Stimulated activated CD8-positive, alpha-beta memory T cell treated with anti-CD3 and anti-CD28 coated beads, Interleukin-7, amount 100 ng/mL, for 4 hours (primary cell): Measurements from ENCODE around the gene SLC25A22.

Experiments used
- DNase-seq, 2 donors: peaks; one replicate each; pipeline ENCODE4 v3.0.0-alpha.2; 2020; ENCODE audit warnings: low read depth in 2 of 2

Gene SLC25A22

DNA sequence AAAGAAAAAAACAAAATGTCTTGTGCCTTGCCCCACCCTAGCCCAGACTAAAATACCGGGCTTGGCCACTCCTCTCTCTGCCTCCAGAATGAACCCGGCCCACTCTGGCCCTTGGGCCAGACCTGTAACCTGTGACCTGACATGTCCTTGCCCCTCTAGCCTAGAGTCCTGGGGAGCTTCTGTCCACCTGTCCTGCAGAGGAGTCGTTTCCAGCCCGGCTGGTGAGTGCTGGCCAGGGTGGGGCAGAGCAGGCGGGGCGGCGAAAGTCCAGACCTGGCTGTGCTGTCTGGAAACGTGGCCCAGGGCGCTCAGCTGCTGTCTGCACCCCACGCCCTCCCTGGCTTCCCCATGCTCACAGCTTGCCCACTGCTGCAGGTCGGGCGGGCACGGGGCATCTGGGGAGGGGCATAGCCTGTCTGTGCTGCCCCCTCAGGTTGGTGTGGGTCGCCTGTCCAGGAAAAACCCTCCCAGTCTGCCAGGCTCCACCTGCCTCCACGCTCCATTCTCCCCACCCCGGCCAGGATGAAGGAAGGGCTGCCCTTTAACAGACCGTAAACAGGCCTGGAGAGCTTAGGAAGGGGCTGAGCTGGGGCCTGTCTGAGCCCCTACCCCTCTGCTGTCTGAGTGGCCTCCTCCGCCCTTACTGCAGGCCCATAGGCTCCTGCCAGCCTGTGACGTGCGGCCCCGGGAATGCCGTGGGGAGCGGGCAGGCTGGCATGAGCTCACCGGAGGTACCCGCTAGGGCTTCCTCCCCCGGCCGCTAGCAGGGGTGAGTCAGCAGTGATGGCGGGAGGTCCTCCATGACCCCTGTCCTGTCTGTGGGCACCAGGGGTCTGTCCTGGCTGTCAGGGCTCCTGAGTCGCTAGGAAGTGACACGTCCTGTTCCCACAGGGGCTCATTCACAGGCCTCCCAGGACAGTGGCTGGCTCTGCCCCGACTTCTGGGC, 36.6 kb upstream of the SLC25A22 start:
- DNase-seq: no peak

DNA sequence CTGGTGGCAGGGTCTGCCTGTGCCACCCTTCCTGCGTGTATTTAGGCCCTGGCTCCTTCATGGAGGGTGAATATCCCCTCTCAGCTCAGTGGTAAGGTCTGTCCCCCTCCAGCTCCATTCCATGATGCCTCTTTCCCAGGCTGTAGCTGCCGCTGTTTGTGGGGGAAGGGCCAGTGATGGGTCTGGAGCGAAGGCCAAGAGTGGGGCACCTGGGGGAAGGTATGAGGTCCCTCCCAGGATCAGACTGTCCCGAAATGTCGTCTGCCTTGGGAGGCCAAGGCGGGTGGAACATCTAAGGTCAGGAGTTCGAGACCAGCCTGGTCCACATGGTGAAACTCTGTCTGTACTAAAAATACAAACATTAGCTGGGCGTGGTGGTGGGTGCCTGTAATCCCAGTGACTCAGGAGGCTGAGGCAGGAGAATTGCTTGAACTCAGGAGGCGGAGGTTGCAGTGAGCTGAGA, 35.8 kb upstream of the SLC25A22 start:
- no peak for DNase-seq

DNA sequence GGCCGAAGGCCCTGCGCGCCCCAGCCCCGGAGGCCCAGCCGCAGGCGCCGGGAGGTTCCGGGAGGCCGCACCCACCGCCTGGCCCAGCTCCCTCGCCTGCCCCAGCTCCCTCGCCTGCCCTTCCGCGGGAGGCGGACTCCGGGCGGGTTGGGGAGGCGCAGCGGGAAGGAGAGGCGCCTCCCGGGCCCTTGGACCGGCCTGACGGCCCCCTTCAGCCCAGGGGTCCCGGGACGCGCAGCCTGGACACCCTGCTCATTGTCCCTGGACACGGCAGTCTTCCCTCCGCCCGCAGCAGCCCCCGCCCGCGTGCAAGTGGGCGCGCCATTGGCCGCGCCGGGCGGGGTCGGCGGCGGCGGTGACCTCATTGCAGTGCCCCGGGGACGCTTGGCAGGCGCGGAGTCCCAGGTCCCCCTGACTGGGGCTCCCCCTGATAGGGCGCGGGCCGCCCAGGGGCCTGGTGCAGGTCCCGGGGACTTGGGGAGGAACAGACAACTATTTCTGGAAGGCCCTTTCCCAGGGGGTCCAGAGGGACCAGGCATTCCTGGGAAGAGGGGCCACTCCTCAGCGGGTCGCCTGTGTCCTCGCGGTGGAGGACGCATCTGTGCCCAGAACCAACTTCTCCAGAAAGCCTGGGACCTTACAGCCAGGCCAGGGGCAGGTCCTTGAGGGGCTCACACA, 35.2 kb upstream of the SLC25A22 start:
- DNase-seq: no peak

DNA sequence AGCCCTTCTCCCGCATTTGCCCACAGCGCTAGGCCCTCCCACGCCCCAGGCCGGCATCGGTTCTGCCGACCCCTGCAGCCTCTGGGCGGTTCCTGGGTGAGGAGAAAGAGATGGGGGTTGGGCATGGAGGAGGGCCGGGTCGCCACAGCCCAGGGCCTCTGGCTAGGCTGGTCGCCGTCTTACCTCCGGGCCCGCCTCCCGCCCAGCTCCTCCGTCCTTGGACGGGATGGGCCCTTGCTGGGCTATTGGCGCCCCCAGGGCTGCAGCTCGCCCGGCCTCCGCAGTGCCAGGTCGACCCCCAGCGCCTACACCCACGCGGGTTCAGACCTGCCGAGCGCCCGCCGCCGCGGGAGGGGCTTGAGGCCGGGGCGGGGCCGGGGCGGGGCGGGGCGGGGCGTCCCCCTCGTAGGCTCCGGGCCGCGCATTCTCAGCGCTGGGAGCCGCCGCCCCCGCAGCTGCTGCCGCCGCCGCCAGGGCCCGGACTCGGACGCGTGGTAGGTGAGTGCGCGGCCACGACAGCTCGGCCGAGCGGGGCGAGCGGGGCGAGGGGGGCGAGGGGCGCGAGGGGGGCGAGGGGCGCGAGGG, 34.5 kb upstream of the SLC25A22 start, which contains the start of gene CD151:
Gene CD151 (plus strand): TSS at position 424 of the 585 bp plus-strand sequence. CDS start 3,118 bp downstream, outside the sequence.
- DNase-seq: peak in 1 of 2 donors; percentile 50

DNA sequence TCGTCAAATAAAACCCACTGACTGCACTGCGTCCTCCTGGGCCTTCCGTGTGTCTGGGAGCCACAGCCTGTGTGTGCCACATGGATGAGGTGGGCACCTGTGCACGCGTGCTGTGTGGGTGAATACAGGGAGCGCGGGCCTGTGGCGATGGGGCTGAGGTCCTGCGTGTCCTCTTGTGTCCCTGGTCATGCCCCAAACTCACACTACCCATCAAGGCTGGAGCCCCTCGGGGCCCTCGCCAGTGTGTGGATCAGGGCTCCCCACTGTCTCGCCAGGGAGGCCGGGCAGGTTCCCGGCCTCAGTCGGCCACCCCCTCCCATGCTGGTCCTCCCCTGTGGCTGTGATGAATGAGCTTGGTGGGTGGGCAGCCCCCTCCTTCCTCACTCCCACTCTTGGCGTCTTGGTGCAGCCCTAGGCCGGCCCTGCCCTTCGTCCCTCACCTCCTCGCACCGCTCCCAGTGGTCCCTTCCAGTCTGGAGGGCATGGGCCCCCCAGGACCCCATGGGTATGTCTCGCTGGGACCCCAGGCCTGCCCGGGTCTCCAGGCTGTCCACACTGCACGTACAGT, 34.0 kb upstream of the SLC25A22 start:
- no peak for DNase-seq

DNA sequence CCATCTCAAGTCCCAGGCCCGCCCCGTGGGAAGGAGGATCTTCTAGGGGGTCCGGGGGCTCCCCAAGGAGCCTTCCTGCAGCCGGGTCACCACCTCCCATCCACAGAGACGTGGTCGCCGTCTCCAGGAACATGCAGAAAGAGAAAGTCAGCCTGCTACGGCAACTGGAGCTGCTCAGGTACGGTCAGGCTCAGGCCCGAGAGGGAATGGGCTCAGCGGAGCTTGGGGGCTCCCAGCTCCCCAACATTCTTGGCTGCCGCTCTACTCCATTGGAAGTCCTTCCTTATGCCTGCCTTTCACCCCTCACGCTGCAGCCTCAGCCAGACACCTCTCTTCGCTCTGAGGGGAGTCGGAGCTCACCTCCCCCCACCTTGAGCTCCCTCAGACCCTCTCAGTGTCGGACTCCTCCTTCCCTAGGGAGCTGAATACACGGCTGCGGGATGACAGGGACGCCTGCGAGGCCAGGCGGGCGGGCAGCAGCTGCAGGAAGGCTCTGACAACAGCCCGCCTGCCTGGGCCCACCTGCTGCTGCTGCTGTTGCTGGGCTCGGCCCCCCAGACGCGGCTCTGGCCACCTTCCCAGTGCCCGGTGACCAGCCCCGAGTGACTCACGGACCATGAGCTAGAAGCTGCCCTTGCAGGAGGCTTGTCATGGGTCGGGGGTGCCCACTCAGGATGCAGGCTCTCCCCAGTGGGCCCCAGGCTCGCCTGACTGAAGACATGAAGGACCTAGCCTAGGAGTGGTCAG, 33.2 kb upstream of the SLC25A22 start:
- DNase-seq: no peak

DNA sequence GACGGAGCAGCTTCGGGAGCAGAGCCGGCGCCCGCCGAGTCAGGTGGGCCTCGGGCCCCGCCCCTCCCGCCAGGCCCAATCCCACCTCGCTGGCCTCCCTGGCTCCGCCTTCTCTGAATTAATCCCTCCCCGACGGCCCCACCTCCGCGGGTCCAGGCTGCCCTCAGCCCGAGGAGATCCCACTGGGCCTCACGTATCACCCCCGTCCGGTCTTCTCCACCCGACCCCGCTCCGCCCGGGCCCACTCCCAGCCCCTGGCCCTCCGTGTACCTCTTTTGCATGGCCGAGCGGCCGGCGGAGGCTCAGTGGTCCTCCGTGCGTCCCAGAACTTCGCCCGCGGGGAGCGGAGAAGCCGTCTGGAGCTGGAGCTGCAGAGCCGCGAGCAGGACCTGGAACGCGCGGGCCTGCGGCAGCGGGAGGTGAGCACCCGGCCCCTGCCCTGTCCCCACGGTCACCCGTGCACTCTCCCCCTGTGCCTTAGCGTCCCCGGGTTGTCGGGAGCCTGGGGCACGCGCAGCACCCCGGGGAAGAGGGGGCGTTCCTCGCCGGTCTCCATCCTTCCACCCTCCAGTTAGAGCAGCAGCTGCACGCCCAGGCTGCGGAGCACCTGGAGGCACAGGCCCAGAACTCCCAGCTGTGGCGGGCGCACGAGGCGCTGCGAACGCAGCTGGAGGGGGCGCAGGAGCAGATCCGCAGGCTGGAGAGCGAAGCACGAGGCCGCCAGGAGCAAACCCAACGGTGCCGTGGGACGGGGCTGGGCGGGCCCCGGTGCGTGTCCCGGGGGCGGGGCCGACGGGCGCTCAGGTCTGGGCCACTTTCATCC, 32.4 kb upstream of the SLC25A22 start:
- peak; percentile 30 to 63 for DNase-seq

DNA sequence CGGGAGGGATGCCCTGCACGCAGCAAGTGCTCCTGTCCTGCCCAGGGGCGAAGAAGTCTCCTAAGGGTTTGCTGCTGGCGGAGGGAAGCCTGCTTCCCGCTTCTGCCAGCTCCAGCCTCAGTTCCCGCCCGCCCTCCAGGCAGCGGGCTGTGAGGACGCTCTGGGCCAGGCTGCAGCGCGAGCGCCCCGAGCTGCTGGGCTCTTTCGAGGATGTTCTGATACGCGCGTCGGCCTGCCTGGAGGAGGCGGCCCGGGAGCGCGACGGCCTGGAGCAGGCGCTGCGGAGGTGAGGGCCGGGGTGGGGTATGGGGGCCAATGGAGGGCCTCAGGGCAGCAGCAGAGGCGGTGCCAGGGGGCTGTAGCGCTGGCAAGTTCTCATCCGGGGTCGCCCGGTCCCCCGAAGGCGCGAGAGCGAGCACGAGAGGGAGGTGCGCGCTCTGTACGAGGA, 31.8 kb upstream of the SLC25A22 start:
- no peak for DNase-seq

DNA sequence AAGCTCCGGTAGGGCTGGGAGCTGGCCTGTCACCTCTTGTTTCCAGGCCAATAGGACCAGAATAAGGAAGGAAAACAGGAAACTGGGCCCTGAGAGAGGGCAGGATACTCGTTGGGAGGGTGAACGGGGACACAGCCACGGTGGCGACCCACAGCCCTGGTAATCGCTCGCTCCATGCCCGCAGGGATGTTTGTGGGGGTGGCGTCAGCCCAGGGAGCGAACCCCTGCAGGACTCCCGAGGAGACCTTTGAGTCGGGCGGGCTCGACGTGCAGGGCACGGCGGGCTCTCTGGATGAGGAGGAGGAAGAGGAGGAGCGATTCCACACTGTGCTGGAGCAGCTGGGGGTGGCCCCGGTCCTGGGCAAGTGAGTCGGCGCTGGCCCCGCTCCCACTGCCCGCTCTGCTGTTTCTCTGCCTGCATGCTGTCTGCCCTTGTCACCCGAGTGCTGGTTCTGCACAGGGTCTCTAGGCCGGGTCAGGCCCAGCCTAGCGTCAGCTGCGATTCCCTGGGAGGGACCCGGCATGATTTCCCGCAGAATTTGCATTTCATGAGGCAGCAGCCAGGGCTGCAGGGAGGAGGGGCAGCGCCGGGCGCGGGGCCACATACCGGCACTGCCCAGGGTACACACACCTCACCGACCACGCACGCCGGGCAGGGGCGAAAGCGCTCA, 31.2 kb upstream of the SLC25A22 start:
- DNase-seq: no peak

DNA sequence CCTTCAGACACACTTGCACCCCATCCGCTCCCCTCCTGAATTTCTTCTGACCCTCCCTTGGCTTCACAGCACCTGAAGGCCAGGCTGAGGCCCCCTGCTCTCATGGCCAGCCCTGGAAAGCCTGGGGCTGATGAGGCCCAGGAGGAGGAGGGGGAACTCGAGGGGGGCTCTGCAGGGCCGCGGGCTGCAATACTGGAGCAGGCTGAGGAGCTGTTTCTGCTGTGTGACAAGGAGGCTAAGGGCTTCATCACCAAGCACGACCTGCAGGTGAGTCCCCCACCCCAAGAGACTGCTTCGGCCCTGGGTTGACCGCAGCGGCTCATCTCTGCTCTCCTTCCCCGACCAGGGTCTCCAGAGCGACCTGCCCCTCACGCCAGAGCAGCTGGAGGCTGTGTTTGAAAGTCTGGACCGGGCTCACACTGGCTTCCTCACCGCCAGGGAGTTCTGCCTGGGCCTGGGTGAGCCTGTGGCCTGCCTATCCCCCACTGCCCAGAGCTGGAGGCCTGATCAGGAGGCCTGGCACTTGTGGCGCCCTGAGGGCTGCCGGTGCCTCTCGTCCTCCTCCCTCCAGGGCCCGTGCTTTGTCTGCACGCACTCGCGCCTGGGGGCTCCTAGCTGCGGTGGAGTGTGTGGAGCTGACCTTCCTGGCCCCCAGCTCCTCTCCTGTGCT, 30.6 kb upstream of the SLC25A22 start:
- DNase-seq: no peak

DNA sequence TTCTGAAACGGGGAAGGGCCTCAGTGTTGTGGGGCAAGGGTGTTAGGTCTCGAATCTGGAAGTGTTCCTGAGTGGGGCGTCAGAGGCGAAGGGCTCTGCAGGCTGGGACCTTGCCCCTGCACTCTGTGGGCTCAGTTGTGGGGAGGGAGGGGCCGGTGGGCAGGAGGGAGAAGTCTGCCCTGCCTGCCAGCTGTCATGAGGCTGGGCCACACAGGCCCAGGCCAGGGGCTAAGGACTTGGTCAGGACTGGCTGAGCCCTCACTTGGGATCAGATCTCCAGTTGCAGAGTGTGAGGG, 29.8 kb upstream of the SLC25A22 start, which contains the start of gene CRACR2B:
Gene CRACR2B (plus strand): TSS at position 23 of the 296 bp plus-strand sequence. CDS start 689 bp downstream, outside the sequence.
- DNase-seq: no peak

DNA sequence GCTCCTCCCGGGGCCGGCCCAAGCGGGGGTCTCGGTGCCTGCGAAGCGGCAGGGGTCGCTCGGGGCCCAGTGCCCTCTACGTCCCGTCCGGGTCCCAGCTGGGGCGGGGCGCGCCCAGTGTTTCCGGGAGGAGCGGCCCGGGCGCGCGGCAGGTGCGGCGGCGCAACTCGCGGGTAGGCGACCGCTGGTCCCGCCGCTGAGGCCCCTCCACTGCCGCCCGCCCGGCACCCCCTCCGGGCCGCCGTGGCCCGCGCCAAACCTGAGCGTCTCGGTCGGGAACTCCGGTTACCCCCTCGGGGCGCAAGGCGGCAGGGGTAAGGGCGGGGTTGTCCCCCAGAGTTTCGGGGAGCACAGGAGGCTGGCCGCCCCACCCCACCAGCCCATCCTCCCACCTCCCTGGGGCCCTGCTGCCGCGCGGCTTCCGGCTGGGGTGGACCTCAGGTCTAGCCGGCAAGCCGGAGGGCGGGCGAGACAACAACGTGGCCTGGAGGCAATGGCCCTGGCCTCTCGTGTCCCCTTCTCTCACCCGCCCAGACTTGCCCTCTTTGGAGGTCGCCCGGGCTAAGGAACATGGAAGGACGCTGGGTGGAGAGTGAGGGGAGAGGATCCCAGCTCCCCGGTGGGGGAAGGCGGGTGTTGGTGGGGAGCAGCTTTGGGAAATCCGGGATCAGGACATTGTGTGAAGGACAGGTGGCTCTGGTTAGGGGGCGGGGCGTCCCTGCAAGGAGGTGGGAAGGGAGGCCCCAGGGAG, 29.2 kb upstream of the SLC25A22 start:
- no peak for DNase-seq

DNA sequence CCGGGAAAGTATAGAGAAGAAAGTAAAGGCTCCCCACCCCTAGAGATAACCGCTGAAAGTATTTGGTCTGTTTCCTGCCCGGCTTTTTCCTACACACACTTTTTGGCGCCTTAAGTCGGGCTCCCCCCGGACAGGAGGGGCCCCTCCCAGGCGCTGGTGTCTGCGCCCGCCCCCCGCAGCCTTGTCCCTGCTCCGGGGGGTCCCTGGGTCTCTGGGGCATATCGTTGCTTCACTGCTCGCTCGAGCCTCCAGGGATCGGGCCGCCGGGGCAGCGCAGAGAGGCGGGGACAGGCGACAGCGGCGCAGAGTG, 28.7 kb upstream of the SLC25A22 start:
- no peak for DNase-seq

DNA sequence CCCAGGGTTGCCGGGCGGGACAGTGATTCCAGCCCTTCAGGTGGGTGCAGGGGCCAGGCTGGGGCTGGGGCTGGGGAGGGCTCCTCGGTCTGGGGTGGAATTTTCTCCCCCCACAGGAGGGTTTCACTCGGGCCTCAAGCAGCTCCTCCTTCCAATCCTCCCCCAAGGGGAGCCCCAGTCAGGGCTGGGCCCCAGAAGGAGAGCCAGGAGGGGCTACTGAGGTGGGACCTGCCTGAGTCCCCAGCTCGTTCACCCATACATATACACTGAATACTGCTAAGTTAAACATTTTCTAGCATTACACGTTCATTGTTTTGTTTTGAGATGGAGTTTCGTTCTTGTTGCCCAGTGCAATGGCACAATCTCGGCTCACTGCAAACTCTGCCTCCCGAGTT, 28.1 kb upstream of the SLC25A22 start:
- DNase-seq: no peak

DNA sequence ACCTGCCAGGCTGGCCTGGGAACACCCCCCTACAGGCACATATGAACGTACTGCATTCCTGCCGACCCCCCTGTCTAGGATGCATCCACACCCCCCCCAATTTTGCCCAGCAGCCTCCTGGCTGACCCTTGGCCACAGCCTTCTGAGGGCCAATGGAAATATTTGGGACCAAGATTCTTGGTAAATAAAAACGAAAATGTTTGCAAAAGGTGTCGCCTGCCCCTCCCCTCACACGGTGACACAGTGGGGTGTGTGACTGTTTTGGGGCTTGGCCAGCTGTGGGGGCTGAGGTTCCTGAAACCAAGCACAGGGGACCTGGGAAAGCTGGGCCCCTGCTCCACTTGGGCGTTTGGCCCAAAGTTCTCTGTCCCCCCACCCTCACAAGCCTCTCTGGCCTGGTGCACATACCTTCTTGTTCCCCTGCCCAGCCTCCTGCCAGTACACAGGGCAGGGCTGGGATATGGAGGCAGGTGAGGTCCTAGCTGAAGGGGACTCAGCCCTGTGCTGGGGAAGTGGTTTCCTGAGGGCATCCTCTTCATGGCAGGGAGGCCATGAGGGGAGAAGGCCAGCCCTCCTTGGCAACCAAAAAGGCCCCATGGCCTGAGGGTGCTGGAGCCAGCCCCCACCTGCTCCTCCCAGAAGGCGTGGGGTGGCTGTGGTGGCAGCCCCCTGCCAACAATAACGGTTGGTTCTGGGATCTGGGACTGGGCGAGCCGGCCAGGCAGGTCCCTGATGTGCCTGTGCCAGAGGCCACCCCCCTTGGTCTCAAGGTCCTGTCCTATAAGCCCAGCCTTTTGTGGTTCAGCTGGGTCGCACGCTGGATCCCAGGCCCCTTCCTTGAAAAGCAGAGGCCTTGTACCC, 27.5 kb upstream of the SLC25A22 start:
- DNase-seq: no peak

DNA sequence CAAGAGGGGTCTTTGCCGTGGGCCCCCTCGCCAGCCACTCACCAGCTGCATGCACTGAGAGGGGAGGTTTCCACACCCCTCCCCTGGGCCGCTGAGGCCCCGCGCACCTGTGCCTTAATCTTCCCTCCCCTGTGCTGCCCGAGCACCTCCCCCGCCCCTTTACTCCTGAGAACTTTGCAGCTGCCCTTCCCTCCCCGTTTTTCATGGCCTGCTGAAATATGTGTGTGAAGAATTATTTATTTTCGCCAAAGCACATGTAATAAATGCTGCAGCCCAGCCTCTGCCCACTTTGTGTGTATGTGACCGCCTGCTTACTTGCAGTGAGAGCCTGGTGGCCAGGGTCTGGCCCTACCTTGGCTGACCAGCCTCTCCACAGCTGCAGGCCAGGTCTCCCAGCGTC, 26.9 kb upstream of the SLC25A22 start:
- no peak for DNase-seq

DNA sequence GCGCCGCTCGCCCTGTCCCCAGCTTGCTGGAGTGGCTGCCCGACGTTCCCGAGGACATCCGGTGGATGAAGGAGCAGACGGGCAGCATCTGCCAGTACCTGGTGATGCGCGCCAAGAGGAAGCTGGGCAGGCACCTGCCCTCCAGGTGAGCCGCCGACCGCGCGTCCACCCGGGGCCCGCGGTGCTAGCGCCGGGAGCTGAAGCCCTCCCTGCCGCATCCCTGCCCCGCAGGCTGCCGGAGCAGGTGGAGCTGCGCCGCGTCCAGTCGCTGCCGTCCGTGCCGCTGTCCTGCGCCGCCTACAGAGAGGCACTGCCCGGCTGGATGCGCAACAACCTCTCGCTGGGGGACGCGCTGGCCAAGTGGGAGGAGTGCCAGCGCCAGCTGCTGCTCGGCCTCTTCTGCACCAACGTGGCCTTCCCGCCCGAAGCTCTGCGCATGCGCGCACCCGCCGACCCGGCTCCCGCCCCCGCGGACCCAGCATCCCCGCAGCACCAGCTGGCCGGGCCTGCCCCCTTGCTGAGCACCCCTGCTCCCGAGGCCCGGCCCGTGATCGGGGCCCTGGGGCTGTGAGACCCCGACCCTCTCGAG, 26.3 kb upstream of the SLC25A22 start:
- no peak for DNase-seq
